22Rv1 (cell line): ENCODE data around the gene KSR2.

Experiments
- ZFX ChIP-seq: fragments of 450-650 bp; IDR thresholded peaks from 2 replicates; pipeline ENCODE4 v1.6.1; 2017; ENCODE audit warnings: antibody characterized with exemption, borderline replicate concordance
- TF ChIP-seq, protein P1 (sequence below): fragments of 450-650 bp; IDR thresholded peaks from 2 replicates; pipeline ENCODE4 v1.5.1; 2017; ENCODE audit warnings: mild to moderate bottlenecking

DNA sequence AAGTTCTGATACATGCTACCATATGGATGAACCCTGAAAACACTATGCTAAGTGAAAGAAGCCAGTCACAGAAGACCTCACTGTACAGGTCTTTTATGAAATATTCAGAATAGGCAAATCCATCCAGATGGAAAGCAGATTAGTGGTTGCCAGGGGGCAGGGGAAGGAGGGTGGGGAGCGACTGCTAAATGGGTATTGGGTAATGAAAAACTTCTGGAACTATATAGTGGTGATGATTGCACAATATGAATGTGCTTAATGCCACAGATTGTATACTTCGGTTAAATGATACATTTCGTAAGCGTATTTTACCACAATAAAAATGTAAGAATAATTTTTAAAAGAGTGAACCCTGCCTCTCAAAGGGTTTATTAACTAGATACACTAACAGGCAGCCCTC, 11.8 kb upstream of the KSR2 start:
- TF ChIP-seq, protein P1, sequence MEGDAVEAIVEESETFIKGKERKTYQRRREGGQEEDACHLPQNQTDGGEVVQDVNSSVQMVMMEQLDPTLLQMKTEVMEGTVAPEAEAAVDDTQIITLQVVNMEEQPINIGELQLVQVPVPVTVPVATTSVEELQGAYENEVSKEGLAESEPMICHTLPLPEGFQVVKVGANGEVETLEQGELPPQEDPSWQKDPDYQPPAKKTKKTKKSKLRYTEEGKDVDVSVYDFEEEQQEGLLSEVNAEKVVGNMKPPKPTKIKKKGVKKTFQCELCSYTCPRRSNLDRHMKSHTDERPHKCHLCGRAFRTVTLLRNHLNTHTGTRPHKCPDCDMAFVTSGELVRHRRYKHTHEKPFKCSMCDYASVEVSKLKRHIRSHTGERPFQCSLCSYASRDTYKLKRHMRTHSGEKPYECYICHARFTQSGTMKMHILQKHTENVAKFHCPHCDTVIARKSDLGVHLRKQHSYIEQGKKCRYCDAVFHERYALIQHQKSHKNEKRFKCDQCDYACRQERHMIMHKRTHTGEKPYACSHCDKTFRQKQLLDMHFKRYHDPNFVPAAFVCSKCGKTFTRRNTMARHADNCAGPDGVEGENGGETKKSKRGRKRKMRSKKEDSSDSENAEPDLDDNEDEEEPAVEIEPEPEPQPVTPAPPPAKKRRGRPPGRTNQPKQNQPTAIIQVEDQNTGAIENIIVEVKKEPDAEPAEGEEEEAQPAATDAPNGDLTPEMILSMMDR: no peak
- no peak for TF ChIP-seq ZFX
